Measurements from ENCODE around the gene ZNF428.

The ZNF428 gene

DNA sequence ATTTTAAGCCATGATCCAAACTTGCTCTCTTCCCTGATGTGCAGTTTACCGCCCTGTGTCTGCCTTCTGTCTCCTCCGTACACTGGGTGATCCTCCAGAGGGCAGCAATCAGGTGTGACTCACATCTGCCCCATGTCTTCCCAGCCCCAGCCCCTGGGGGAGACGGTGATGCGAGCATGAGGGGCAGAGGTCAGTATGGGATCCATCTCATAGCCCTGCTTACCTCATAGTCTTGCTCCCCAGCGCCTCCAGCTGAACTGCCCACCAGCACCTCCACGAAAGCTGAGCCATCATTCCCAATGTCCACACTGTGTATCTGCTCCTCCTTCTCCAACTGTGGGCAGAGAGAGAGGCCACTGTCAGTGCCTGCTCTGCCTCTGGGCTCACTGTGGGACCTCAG, 58.7 kb downstream of the ZNF428 start:
- DNase-seq: no peak

Measured in NCI-H1105 (cell line).